Measurements from ENCODE around the gene SHC3. TPM values are rescaled to one million over a fixed set of nuclear protein-coding genes. Genes with fewer than 3 reads are reported as not detected.

SHC3 gene
- total RNA-seq, 1 experiment from 2014 or later, result 1.8 TPM

- Histone ChIP-seq H4K91ac (ENCODE audit: insufficient read length, low read depth, low read length) (no peak overlapping the region), H3K4me1 (ENCODE audit: insufficient read depth, low read length) (no peaks in the 10 kb centered on the region), H4K20me1 (ENCODE audit: control insufficient read depth, insufficient read depth, insufficient read length) (no peaks in the 10 kb centered on the region), H3K56ac (ENCODE audit: insufficient read length, low read depth, low read length) (no peak overlapping the region), H3K18ac (ENCODE audit: insufficient read length, low read depth, low read length) (no peak overlapping the region), H2AFZ (ENCODE audit: low read length) (no peak overlapping the region), H3K9ac (ENCODE audit: extremely low read depth, insufficient read length, low read length) (no peak overlapping the region), H2BK15ac (ENCODE audit: low read depth, low read length) (no peak overlapping the region), H3K9me3 (ENCODE audit: control insufficient read depth, low read depth, low read length) (no peaks in the 10 kb centered on the region), H3K4me2 (ENCODE audit: insufficient read depth, insufficient read length, low read length) (no peak overlapping the region), H3K27me3 (ENCODE audit: insufficient read depth, low read length) (no peaks in the 10 kb centered on the region), H3K79me1 (ENCODE audit: insufficient read depth, low read depth, low read length, poor library complexity, severe bottlenecking) (no peaks in the 10 kb centered on the region), H3K23ac (ENCODE audit: insufficient read length, low read depth, low read length) (no peak overlapping the region), H4K5ac (ENCODE audit: insufficient read length, low read depth, low read length) (no peak overlapping the region), H2BK5ac (ENCODE audit: insufficient read length, low read length) (no peak overlapping the region), H3T11ph (ENCODE audit: low read length) (no peak overlapping the region), H4K8ac (replicated peaks; ENCODE audit: insufficient read length, low read depth, low read length) (no peak overlapping the region), H2BK20ac (ENCODE audit: low read depth, low read length, poor library complexity, severe bottlenecking) (no peak overlapping the region), H2BK12ac (ENCODE audit: insufficient read length, low read depth, low read length) (no peak overlapping the region), H2BK120ac (ENCODE audit: low read depth, low read length, poor library complexity, severe bottlenecking) (no peak overlapping the region), H3K79me2 (ENCODE audit: insufficient read depth, low read length) (no peaks in the 10 kb centered on the region), H3K27ac (ENCODE audit: insufficient read length, low read depth, low read length) (no peak overlapping the region), H3K14ac (ENCODE audit: insufficient read depth, low read length) (no peak overlapping the region; the same call in 1 of the 2 replicates), H3K23me2 (ENCODE audit: insufficient read length, low read depth, low read length, poor library complexity, severe bottlenecking) (no peaks in the 10 kb centered on the region), H3K4ac (ENCODE audit: low read depth, low read length) (no peak overlapping the region), H2AK5ac (ENCODE audit: insufficient read length, low read length) (no peak overlapping the region)
- Mint-ChIP-seq H3K4me1 (peaks cover 26% of the 10 kb centered on the region in 2 experiments), H3K27me3 (ENCODE audit: low read depth) (no peaks in the 10 kb centered on the region), H3K27ac (peak overlapping the region in 1 of 3 experiments; percentile 67; a peak in 1 of 7 replicates), H3K4me3 (no peak overlapping the region; a peak in 1 of 5 replicates), H3K9me3 (no peaks in the 10 kb centered on the region; a peak in 3 of 5 replicates), H3K36me3 (ENCODE audit: insufficient read depth in 1 of 3, low read depth in 3 of 3) (no peaks in the 10 kb centered on the region; a peak in 1 of 7 replicates)
- WGBS (ENCODE audit: extremely low coverage, insufficient read length, low lambda C conversion rate), result no CpG with 5 or more reads among the region's 13 CpGs
- TF ChIP-seq CTCF (conservative IDR thresholded peaks at IDR 0.05), result no peak; the same call in 2 of the 3 replicates
- DNase-seq, result no peak
These were observed 166.2 kb downstream of the SHC3 start for GRCh38 chr9:89012294-89013042.

All from H9 (cell line).